Fibroblast of gingiva (primary cell): Measurements from ENCODE around the gene RNPEP.
"Not testable (repeated sequence)": the region's sequence is repeated elsewhere in the genome, so short reads cannot be mapped to it uniquely, and the experiment has no call there.

Experiments used
- DNase-seq: peaks from one replicate; pipeline ENCODE4 v3.0.0-alpha.2; 2011; ENCODE audit warnings: low read depth

RNPEP gene

GRCh38 chr1:201962382-201962781 is 20.1 kb upstream of the RNPEP start:
- DNase-seq: not testable (repeated sequence)

GRCh38 chr1:201964261-201964660 is 18.2 kb upstream of the RNPEP start:
- DNase-seq: no peak

GRCh38 chr1:201966171-201966570 is 16.3 kb upstream of the RNPEP start:
- DNase-seq: no peak

DNA sequence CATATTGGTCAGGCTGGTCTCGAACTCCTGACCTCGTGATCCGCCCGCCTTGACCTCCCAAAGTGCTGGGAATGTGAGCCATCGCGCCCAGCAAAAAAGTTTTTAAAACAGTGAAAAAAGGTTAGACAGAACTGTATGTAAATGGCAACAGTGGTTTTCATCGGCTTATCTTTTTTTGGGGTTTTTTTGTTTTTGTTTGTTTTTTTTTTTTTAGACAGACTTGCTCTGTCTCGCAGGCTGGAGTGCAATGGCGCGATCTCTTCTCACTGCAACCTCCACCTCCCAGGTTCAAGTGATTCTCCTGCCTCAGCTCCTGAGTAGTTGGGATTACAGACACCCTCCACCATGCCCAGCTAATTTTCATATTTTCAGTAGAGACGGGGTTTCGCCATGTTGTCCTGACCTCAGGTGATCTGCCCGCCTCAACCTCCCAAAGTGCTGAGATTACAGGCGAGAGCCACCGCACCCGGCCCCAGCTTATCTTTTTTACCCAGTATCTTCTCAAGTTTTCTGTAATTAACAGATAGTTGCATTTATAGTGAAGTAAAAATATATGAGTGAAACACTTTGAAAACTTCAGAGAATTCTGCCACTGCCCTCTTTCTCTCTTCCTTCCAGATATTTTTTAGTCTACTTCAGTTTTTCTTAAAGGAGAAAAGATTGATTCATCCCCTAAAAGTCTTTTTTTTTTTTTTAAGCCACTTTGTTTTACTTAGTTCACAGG is 14.1 kb upstream of the RNPEP start:
- DNase-seq: no peak

- no peak for DNase-seq
These were observed 11.9 kb upstream of the RNPEP start for GRCh38 chr1:201970334-201971159.

GRCh38 chr1:201982082-201982622 is 296 bp upstream of the RNPEP start:
- no peak for DNase-seq

GRCh38 chr1:201983380-201983805 is 945 bp downstream of the RNPEP start:
- DNase-seq: no peak

- DNase-seq: no peak
These were observed 2.0 kb downstream of the RNPEP start for GRCh38 chr1:201984446-201984845.

- DNase-seq: no peak
These were observed 2.9 kb downstream of the RNPEP start for GRCh38 chr1:201985355-201985754.

GRCh38 chr1:201988601-201989000 is 6.2 kb downstream of the RNPEP start:
- DNase-seq: no peak

GRCh38 chr1:201989354-201990128 is 7.1 kb downstream of the RNPEP start:
- no peak for DNase-seq

DNA sequence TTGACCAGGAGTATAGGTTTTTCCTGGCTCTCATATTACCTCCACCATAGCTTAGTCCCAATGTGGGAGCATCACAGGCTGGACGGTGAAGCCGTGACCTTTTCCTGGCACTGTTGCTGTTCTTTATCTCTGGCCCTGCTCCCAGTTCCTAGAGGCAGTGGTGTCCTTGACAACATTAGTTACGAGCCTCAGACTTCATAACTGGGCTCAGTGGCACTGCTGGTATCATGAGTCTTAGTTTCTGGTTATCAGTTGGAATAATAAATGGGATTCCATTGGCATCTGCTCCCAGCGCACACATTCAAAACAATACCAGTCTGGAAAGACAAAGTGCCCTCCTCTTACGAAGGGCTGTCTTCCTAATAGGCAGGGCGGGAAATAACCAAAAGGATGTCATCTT is 8.0 kb downstream of the RNPEP start:
- no peak for DNase-seq

GRCh38 chr1:201999625-202000238 is 17.3 kb downstream of the RNPEP start:
- DNase-seq: peak; percentile 24

GRCh38 chr1:202002507-202002906 is 20.1 kb downstream of the RNPEP start:
- no peak for DNase-seq

DNA sequence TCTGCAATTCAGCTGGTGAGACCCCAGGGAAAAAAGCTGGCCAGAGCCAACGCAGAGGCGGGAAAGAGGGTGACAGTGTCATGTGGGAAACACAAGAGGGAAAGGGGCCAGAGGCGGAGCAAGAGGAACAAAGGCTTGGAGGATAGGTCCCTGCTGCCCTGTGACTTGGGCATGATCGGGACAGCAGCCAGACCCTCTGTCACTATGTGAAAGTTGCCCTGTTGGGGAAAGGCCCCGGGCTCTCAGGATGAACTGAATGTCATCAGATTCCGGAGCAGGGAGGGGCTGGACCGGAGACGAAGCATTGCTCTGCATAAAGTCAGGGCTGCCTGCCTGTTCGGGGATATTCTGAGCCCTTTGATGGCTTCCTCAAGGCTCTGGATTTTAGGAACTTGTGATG is 22.3 kb downstream of the RNPEP start:
- no peak for DNase-seq

- DNase-seq: peak; percentile 13
These were observed 23.5 kb downstream of the RNPEP start for GRCh38 chr1:202005958-202006357.

DNA sequence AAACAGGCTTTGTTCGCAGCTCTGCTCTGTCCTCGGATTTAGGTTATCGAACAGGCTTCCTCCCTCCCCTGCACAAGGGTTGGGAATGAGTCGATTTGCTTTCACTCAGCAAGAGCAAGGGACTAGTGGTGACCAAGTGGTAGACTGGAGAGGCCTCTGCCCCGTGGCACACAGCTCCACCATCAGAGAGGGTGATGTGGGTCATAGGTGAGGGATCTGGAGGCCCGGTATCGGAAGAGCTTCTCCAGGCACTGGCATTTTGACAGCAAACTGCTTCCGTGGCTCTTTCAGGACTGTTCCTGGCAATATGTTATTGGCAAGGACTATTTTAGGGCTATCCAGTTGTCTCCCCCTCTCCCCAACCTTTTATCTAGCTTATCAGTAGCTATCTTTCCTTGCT is 24.9 kb downstream of the RNPEP start:
- DNase-seq: no peak

DNA sequence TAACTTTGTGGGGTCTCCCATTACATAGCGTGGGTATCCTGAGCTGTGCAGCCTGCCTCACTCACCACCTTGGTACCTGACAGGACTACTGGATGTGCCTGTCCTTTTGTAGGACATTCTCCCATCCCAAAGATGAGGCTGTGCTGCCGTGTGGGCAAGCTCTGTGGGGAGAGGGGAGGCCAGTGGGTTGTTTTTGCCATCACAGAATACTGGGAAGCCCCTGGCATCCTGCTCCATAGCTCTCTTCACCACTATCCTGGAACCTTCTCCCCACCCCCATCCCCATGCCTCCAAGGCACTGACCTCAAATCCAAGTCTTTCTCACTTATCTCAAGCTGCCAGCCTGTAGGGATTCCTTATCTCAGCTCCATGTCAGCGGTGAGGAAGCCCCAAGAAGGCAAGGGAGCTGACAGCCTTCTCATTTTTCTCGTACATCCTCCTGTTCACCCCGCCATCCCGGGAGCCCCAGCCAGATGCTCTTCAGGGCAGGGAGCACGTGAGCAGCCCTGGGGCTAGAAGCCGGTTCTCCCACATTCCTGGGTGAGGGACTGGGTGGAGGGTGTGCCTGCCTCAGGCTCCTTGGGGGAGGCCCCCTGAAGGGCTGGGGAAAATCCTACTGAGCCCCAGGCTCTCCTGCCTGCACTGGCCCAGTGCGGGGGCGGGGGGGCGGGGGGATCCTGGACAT is 25.5 kb downstream of the RNPEP start:
- DNase-seq: no peak

- DNase-seq: peak; percentile 55
These were observed 27.1 kb downstream of the RNPEP start for GRCh38 chr1:202009326-202010179.
